IPS-11a (cell line): Measurements from ENCODE around the gene SEC61B.

ENCODE experiments used
- H3K4me3 ChIP-seq: one replicate; pipeline ENCODE4 v1.5.1; 2013; ENCODE audit warnings: low read depth, low read length, control low read depth

Gene SEC61B

GRCh38 chr9:99269416-99269815 is 47.3 kb downstream of the SEC61B start:
- no peak overlapping the region for H3K4me3 ChIP-seq

- H3K4me3 ChIP-seq: no peak overlapping the region
Observed at GRCh38 chr9:99270491-99270890, 48.4 kb downstream of the SEC61B start.

GRCh38 chr9:99272836-99273235 is 50.8 kb downstream of the SEC61B start:
- H3K4me3 ChIP-seq: no peak overlapping the region

GRCh38 chr9:99274016-99274415 is 51.9 kb downstream of the SEC61B start:
- no peak overlapping the region for H3K4me3 ChIP-seq

GRCh38 chr9:99274495-99274894 is 52.4 kb downstream of the SEC61B start:
- H3K4me3 ChIP-seq: no peak overlapping the region
